GM21825 (cell line): ENCODE measurements around the gene ZFYVE28.

Source experiments
- ATAC-seq: cut with Tn5 transposase; IDR thresholded peaks from one replicate; pipeline ENCODE4 v1.9.1; 2021; ENCODE audit warnings: mild to moderate bottlenecking, moderate library complexity; ENCODE audit not compliant: unreplicated experiment

ZFYVE28 gene

DNA sequence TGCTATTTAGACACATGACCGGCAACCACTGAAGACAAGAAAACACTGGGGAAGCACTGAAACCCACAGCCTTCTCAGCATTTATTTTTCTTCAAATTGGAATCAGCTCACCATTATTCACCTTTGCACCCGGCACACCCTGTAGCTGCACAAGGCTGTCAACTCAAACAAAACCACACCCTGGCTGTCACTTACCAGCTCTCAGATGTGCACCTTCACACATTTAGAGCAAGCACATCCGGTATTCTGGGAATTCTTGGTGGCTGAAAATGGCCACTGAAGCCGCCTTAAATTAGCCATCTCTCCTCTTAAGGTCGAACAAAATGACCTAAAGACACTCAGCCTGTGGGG lies 5.9 kb downstream of the ZFYVE28 start:
- ATAC-seq: peak; percentile 17

DNA sequence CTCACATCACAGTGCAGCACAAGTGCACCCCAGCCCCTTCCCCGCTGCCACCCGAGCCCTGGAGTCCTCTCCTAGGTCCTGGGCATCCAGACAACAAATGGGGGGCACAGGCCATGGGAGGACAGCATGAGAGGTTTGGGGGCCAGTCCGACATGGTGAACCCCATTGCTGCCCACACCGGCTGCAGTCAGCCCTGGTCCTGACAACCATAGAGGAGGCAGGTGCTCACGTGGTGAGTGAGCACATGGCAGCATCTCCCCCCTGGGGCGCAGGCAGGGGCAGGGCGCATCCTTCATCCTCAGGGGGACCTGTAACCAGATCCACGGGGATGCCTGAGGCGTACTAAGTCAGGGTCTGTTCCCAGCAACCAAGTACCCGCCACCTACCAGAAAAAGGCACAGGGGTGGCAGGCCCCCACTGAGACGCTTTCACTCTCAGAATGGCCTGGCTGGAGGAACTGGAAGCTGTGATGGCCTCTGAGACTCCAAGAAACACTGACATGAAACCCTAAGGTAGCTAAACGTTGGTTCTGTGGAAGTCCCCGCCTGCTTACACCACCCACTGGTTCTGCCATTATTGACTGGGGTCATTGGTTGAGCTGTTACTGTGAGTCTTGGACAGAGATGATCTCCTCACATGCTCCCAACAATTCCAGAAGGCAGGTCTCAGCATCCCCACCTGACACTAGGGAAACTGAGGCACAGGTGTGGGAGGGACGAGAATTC lies 6.5 kb downstream of the ZFYVE28 start:
- ATAC-seq: no peak

DNA sequence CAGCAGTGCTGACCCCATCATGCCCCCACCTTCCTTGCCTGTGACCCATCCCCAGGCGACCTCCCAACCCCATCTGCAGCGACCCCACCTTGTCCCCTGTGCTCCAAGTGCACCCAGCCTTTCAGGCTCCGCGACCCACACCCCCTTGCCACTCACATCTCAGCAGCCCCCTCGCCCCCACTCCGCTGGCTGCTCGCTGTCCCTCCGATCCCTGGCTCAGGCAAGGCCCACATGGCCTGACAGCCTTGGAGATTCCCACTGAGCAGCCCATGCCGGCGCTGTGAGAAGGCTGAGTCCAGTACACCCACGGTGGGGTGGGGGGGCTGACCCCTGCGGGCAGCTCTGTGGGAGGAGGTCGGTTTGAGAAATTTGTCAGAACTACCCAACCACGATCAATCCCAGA lies 9.1 kb downstream of the ZFYVE28 start:
- no peak for ATAC-seq

DNA sequence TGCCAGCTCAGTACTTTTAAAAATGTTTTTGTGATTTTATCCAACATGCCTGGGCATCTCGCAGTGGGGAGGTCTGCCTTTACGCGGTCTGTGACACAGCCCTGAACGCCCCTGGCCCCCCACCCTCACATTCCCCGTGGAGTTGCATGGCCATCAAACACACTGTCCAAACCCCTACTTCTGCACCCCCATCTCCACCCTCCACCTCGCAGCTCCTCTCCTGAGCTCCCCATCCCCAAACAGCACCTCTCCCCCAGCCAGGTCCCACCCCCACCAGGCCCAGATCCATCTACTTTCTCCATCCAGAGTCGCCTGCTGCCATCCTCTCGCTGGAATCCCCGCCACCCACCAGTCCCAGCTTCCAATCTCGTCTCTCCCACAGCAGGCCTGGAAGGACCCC lies 9.5 kb downstream of the ZFYVE28 start:
- ATAC-seq: no peak

DNA sequence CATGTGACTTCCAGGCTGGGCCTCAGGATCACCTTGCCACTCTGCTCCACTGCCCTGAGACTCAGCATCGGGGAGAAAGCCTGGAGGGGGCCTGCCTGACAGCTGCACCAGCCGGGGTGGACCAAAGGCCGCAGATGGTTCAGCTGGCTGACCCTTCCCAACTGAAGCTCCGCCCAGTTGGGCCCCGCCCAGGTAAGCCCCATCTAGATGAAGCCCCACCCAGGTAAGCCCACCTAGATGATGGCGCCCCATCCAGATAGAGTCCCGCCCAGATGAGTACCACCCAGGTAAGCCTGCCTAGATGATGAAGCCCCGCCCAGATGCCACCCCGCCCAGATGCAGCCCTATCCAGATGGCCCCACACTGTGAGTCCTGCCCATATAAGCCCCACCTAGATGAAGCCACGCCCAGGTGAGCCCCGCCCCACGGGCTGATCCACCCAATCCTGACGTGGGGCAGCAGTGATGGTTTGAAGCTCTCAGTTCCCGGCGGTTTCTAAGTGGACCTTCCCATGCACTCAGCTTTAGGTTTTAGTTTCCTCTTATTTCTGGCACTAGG lies 10.0 kb downstream of the ZFYVE28 start:
- no peak for ATAC-seq

DNA sequence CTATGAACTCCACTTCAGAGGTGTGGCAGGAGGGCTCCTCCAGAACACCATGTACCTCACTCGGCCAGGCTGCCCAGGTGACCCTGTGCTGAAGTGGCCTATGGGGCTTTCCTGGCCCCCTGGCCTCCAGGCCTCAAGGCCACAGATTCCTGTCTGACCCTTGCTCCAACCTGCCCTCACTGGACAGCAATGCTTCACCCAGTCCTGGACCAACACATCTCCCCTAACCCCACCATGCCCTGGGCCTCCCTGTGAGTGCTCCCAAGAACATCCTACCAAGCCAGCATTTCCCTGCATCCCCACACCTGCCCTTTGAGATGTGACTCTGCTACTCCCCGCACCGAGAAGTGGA lies 10.5 kb downstream of the ZFYVE28 start:
- no peak for ATAC-seq

DNA sequence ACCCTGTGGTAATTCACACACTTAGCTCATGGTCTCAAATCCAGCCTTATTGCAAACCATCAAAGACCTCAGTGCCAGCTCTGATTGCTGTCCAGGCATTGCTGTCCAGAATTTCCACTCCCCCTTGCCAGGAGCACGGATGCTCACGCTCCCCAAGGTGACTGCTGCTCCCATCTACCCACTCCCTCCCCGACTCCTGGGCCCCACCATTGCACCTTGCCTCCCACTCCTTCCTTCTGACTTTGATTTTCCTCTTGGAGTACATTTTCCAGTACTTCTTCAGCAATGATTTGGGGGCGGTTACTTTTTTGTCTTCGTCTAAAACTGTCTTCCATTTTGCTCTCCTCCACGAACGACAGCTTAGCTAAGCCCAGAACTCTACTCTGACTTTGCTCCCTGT lies 11.5 kb downstream of the ZFYVE28 start:
- ATAC-seq: no peak

DNA sequence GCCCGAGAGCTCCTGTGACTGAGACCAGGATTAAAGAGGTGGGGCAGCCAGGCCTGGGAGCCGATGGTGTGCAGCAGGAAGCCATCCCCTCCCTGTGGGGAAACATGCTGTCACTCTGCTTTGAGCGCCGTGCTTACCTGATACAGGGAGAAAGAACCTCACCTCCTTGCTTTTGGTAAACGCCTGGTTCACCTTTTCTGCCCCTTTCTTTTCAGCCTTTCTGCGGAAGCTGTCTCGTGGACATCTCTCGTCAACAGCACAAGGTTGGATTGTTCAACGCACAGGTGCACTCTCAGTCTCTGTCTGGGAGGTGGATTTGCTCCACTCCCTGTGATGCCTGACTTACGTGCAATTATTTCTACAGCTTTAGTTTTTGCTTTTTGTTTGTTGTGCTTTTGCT lies 12.0 kb downstream of the ZFYVE28 start:
- ATAC-seq: no peak

DNA sequence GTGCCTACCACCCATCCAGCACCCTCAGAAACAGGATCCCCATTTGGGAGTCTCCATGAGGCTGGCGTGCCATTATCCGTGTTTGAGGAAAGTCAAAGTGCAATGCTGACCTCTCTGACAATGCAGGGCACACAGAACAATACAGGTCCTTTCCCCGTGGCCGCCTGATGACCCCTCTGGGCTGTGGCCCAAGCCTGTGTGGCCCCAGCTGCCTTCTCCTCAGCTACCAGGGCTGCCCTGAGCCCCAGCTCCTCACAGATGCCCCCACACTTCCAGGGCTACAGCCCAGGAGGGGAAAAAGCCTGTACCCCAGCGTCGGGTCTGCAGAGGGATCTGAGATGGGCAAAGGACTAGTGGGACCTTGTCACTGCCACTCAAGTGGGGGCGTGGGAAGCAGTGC lies 15.5 kb downstream of the ZFYVE28 start:
- ATAC-seq: no peak

DNA sequence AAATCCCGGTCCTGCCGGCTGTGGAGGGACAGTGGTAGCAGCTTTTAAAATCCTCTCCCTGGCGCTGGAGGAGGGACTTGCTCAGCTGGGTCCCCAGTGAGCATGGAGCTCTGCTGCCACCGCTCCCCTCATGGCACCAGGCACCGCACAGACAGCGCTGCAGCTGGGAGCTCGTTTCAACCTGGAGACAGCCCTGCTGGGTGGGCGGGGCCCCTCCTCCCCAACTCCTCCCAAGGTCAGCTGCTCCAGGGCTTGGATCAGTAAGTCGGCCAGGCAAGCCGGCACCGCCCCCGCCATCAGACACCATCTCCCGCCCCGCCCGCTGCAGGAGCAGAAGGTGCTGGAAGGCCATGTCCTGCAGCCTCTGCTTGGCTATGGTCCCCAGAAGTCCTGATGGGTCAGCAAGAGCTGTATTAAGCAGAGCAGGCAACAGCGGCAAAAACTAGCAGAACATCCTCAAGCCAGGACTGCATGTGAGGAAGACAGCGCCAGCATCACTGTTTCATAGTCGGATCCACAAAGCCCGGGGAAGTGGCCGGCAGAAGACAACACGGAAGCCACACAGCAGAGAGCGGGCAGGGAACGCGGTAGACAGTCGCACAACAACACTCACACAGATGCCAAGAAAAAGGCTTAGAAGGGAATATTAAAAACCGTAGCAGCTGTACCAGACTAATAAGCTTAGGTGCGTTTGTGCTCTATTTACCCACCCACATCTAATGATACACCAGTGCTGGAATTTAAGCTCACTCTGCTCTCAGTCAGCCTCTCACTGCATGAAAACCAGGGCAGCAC lies 16.2 kb downstream of the ZFYVE28 start:
- ATAC-seq: no peak

DNA sequence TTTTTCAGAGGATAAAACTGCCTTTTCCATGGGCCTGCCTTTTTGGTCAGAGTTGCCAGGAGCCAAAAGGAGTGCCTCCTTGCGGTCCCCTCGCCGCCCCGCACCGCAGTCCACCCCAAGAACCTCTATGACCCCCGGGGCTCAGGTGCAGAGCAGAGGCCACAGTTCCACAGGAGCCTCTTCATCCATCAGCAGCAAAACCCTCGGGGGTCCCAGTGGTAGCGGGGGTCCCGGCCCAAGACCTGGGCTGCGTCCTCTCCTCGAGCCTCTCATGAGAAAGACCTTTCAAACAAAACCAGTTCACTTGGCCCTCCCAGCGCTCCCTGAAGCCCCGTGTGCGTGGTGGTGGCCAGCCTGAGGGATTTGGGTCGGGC lies 16.8 kb downstream of the ZFYVE28 start:
- ATAC-seq: no peak

DNA sequence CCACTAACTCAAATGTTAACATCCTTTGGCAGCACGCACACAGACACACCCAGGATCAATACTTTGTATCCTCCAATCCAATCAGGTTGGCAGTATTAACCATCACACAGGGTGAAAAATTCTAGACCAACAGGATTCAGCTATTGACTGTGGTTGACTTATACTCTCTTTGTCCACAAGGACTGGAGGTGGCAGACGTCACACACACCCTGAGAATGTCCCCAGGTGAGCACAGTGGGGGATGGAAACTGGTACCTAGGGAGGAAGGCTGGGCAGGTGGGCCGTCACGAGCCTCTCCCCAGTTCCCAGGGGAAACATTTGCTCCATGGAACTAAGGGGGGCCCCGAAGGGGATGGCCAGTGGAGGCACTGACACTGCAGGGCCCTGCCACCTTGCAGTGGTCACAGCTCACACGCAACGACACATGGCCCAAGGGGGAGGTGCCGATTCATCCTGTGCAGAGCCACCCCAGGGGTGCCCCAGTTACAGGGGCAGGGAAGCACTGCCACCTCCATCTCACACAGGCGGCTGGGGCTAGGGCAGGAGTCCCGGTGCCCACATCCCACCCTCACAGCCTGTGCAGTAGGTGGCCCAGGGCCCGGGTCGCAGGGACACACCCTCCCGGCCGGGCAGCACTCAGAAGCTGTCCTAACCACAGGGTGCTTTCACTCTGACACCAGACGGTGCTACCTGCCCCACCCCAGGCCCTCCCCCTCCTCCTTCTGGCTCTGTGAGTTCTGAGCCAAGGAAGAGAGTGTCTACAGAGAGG lies 17.4 kb downstream of the ZFYVE28 start:
- no peak for ATAC-seq

DNA sequence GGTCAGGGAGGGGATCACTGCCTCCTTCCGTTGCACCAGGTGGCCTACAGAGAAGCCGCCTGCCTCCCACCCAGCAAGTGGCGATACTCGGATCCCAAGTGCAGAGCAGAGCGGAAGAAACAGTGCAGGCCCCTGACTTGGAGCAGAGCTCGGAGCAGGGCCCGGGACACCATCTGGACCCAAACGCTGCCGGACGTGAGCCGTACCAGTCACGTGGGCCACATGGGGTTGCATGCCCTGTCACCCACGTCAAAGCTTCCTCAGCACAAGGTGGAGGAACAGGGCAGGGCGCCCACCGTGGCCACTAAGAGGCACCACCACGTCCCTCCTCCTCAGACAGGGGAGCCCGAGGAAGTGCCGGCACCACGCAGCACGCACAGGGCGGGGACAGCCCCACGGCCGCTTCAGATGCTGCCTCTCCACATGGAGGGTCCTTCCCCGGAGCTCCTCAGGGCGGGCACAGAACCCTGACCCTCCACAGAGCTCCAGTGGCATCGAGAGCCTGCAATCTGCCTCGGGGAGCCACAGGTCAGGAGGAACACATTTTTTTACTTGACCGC lies 18.7 kb downstream of the ZFYVE28 start:
- ATAC-seq: no peak

DNA sequence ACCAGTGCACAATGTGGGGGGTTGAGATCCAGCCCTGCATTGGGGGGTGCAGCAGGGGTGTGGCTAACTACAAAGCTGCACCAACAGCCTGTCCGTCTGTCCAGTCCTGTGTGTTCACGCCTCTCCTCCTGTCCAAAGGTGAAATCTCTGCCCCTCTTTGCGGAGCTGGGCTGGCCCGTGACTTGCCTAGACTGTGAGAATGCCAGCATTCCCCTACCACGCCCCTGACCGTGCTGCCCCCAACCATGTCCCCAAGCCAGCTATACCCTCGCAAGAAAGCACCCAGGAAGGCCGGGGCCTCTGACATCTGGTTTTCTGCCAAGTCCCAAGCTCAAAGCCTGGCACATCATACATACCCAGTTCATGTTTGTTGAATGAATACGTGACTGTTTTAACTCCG lies 19.2 kb downstream of the ZFYVE28 start:
- ATAC-seq: no peak

DNA sequence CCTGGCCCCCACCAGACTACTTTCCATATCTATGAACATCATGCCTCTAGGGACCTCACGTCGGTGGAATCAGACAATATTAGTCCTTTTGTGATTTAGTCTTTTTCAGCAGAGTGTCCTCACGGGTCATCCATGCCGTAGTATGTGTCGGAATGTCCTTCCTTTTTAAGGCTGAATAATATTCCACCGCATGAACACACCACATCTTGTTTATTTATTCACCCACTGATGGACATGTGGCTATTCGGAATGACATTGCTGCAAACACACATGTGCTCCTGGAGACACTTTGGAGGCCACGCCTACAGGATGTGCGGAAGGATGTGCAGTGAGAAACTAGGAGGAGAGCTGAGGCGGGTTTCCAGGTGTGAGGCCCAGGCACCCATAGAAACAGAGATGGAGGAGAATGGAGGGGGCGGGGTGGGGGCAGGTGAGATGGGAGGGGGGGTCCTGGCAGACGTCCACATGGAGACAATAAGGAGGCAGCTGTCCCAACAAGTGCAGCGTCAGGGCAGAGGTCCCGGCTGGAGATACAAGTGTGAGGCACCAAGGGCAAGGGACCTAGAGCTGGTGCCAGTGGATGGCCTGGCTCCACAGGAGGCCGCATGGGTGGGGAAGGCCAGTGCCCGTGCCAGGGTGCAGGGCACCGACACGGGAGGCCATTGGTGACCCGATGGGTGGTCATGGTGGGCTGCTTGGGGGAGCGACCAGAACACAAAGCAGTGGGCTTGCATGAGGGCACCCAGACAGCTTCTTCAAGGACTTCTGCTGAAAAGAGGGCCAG lies 20.7 kb downstream of the ZFYVE28 start:
- ATAC-seq: no peak

DNA sequence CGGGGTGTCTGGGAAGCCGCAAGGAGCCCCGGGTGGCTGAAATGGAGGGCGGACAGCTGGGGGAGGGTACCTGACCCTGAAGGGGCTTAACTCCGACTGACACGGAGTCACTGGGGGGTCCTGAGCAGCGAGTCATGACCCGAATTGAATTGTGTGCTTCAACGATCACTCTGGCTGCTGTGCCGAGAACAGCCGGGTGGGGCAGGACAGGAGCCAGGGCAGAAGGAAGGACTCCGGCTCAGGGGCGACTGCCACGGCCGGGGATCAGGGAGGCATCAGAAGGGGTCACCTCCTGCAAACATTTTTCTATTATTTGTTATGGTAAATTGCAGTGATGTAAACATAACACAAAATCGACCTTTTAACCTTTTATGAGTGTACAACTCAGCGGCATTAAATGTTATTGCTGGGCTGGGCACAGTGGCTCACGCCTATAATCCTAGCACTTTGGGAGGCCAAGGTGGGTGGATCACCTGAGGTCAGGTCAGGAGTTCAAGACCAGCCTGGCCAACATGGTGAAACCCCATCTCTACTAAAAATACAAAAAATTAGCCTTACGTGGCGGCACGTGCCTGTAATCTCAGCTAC lies 21.6 kb downstream of the ZFYVE28 start:
- ATAC-seq: no peak

DNA sequence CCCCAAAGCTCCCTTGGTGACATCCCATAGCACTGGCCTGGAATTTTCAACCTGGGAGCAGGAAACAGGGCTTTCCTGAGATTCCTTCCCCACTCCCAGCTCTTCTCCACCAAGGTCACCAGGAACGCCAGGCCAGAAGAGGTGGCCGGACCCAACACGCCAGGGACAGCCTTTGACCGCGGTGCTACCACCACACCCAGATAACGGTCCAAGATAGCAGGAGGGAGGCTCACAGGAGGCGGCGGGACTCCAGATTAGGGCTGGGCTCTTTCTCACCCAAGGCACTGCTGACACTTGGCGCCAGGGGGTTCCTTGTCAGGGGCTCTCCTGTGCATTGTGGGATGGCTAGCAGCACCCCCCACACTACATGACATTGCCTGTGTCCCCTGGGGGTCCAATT lies 22.9 kb downstream of the ZFYVE28 start:
- no peak for ATAC-seq

DNA sequence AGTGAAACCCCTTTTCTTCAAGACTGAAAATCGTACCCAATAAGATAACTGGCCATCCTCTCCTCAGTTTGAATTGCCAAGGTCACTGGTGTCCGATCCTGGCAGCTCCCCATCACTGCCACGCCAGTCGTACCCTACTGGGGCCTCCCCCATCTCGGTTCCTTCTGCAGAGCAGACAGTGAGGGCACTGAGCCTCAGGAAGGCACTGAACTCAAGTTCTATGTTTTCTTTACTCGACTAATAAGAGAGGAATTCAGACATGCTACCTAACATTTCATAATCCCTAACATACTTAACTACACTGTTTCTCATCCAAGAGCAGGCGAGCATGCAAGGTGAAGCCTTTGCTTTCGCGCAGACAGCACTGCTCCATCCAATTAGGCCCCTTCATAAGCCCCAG lies 23.4 kb downstream of the ZFYVE28 start:
- ATAC-seq: no peak

DNA sequence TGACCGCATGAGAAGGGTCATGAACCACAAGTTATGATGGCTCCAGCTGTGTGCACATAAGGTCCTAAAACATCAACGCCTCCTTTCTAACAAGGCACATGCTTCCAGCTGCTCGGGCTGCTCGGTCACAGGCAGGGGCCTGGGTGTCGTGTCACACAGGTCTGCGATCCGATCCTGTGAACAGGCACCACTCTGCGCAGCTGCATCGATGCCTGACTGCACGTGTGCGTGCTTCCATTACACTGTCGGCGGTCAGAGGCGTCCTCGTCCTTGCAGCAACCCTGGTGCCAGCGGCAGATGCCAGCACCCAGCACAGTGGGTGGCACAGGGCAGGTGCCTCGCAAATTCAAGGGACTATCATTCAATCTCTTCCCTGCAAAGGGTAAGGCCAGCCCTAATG lies 23.9 kb downstream of the ZFYVE28 start:
- ATAC-seq: no peak
